K562 (cell line): ENCODE results near the gene POLDIP3. TPM values are rescaled to one million over a fixed set of nuclear protein-coding genes. Genes with fewer than 3 reads are reported as not detected.

Source experiments
- EP400 ChIP-seq: fragments of 450-650 bp; IDR thresholded peaks from 2 replicates; pipeline ENCODE4 v1.6.1; 2017; ENCODE audit warnings: antibody characterized with exemption, mild to moderate bottlenecking, moderate library complexity
- FOXM1 ChIP-seq, 2 experiments: fragments of 450-650 bp in 1 of 2; sonication (generic) in 1 of 2; formaldehyde crosslinking in 1 of 2; IDR thresholded peaks; 2 replicates each; pipeline versions ENCODE4 v1.6.1 to v1.9.0; 2017 to 2022; ENCODE audit warnings: low read depth in 2 of 2, mild to moderate bottlenecking in 2 of 2, missing genetic modification reagents in 1 of 2, moderate library complexity in 1 of 2
- HDGF ChIP-seq: fragments of 450-650 bp; IDR thresholded peaks from 2 replicates; pipeline ENCODE4 v1.6.1; 2016
- HOXB6 ChIP-seq: fragments of 250-450 bp; sonication (Bioruptor Pico); IDR thresholded peaks from 2 replicates; pipeline ENCODE4 v1.5.1; 2022; ENCODE audit warnings: mild to moderate bottlenecking, borderline replicate concordance
- ILF3 ChIP-seq: fragments of 450-650 bp; IDR thresholded peaks from 2 replicates; pipeline ENCODE4 v1.6.1; 2018; ENCODE audit warnings: antibody characterized with exemption, mild to moderate bottlenecking, moderate library complexity, borderline replicate concordance
- LARP7 ChIP-seq: fragments of 450-650 bp; IDR thresholded peaks from 2 replicates; pipeline ENCODE4 v1.6.1; 2016
- NFRKB ChIP-seq: fragments of 450-650 bp; IDR thresholded peaks from 2 replicates; pipeline ENCODE4 v1.6.1; 2016; ENCODE audit warnings: low read depth
- POLR2A ChIP-seq: fragments of 450-650 bp; conservative IDR thresholded peaks from 2 replicates; pipeline ENCODE4 v1.6.1; 2016
- POLR2H ChIP-seq: IDR thresholded peaks from 2 replicates; pipeline ENCODE4 v1.6.1; 2016; ENCODE audit warnings: missing genetic modification characterization, low read depth, mild to moderate bottlenecking, control low read depth, missing compliant biosample characterization, moderate library complexity
- PTRF ChIP-seq: fragments of 450-650 bp; IDR thresholded peaks from 2 replicates; pipeline ENCODE4 v1.6.1; 2016; ENCODE audit warnings: mild to moderate bottlenecking, missing genetic modification characterization, missing compliant biosample characterization
- RBM14 ChIP-seq: fragments of 200-400 bp; formaldehyde crosslinking; IDR thresholded peaks from 2 replicates; pipeline ENCODE4 v1.6.1; 2018; ENCODE audit warnings: low read depth, mild to moderate bottlenecking, low read length, moderate library complexity, borderline replicate concordance; ENCODE audit not compliant: insufficient read depth
- RNF2 ChIP-seq: sonication (generic); IDR thresholded peaks from 2 replicates; pipeline ENCODE4 v1.6.1; 2016
- SRSF3 ChIP-seq: fragments of 200-400 bp; formaldehyde crosslinking; IDR thresholded peaks from 2 replicates; pipeline ENCODE4 v1.6.1; 2016; ENCODE audit warnings: mild to moderate bottlenecking, low read length, moderate library complexity; ENCODE audit not compliant: insufficient read depth
- TCFL5 ChIP-seq: fragments of 250-450 bp; sonication (Bioruptor Pico); conservative IDR thresholded peaks from 2 replicates; pipeline ENCODE4 v1.6.1; 2021; ENCODE audit warnings: mild to moderate bottlenecking, moderate library complexity, matching md5 sums
- ZBED1 ChIP-seq: IDR thresholded peaks from 2 replicates; pipeline ENCODE4 v1.6.1; 2014
- ZNF778 ChIP-seq: fragments of 450-650 bp; formaldehyde crosslinking; IDR thresholded peaks from 2 replicates; pipeline ENCODE4 v1.4.0; 2020; ENCODE audit warnings: mild to moderate bottlenecking, moderate library complexity
- polyA plus RNA-seq, 8 experiments: library from polyadenylated mRNA; depleted of rRNA in 4 of 8; stranded (reverse) in 5 of 8; unstranded in 3 of 8; fragments of >200 nt; fragmentation: Nextera tagmentation in 2 of 8; fragmentation: Illumina TruSeq in 1 of 8; extraction: Ambion mirVana in 2 of 8; extraction: Trizol in 1 of 8; gene quantifications; 2 replicates each; pipeline versions ENCODE4 v1.2.1 to v1.2.3, GENCODE V29; 2011 to 2014; ENCODE audit warnings: inconsistent platforms in 1 of 8, missing spikeins in 1 of 8
- total RNA-seq, 7 experiments: library from RNA; depleted of rRNA in 6 of 7; stranded (reverse); fragments of >200 nt in 6 of 7; fragmentation: Illumina TruSeq in 2 of 7; extraction: Trizol in 2 of 7; gene quantifications; 2 replicates each; pipeline versions ENCODE4 v1.2.1 to v1.2.3, GENCODE V29; 2011 to 2021; ENCODE audit warnings: low replicate concordance in 1 of 7
- TF ChIP-seq, protein P1 (sequence below): fragments of 250-450 bp; sonication (Bioruptor Pico); IDR thresholded peaks from 2 replicates; pipeline ENCODE4 v1.8.0; 2022; ENCODE audit warnings: moderate library complexity, mild to moderate bottlenecking, inconsistent platforms
- TF ChIP-seq, protein P2 (sequence below): fragments of 450-650 bp; conservative IDR thresholded peaks from 2 replicates; pipeline ENCODE4 v1.6.1; 2016; ENCODE audit warnings: missing genetic modification characterization, low read depth, mild to moderate bottlenecking, missing compliant biosample characterization, moderate library complexity
- TF ChIP-seq, protein P3 (sequence below): fragments of 450-650 bp; formaldehyde crosslinking; IDR thresholded peaks from 2 replicates; pipeline ENCODE4 v1.4.0; 2020; ENCODE audit warnings: mild to moderate bottlenecking, mixed read lengths
- TF ChIP-seq, protein P4 (sequence below): fragments of 450-650 bp; IDR thresholded peaks from 2 replicates; pipeline ENCODE4 v1.6.1; 2016; ENCODE audit warnings: antibody characterized with exemption
- TF ChIP-seq, protein P5 (sequence below): IDR thresholded peaks from 2 replicates; pipeline ENCODE4 v1.6.1; 2011; ENCODE audit warnings: borderline replicate concordance, low read depth, mild to moderate bottlenecking, moderate library complexity, low read length; ENCODE audit not compliant: insufficient read depth, poor library complexity, severe bottlenecking

POLDIP3 gene
- total and polyA plus RNA-seq, 9 of the 15 experiments (the other 6 are each of a cell fraction or from before 2014, with no cell fraction given): 14.3 to 53.0 (median 26.3) TPM

DNA sequence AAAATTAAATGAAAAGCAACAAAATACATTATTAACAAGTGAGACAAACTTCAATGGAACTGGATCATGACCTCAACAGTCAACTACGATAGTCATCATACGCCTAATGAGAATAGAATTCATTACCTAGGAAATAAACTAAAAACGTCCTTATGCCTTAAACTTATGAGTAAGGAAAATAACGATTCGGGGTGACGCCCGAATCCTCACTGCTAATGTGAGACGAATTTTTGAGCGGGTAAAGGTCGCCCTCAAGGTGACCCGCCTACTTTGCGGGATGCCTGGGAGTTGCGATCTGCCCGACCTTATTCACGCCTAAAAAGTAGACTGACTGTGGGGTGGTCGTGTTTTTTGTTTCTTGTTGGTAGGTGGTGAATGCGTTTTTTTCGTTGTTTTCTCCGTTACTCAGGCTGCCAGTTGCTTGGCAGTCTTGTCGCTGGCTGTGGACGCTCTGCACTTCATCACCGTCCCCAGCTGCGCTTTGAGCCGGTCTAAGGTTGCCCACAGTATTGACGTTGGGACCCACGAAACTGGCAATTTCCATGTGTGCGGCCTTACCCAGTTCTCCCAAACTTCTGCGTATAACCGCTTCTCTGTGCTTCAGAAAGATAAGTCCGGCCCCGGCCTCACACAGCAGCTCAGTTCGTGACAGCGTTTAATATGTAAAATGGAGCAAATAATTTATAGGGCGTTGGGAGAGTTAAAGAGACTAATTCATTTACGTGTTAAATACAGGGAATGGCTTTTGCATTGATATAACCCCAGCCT is 593 bp upstream of the POLDIP3 start (continued):
- TF ChIP-seq, protein P1, sequence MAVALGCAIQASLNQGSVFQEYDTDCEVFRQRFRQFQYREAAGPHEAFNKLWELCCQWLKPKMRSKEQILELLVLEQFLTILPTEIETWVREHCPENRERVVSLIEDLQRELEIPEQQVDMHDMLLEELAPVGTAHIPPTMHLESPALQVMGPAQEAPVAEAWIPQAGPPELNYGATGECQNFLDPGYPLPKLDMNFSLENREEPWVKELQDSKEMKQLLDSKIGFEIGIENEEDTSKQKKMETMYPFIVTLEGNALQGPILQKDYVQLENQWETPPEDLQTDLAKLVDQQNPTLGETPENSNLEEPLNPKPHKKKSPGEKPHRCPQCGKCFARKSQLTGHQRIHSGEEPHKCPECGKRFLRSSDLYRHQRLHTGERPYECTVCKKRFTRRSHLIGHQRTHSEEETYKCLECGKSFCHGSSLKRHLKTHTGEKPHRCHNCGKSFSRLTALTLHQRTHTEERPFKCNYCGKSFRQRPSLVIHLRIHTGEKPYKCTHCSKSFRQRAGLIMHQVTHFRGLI (CRISPR knock-in tag): no peak
- TF ChIP-seq NFRKB: no peak
- no peak for TF ChIP-seq HDGF
- peak; percentile 98 for TF ChIP-seq ILF3
- no peak for TF ChIP-seq ZNF778 (CRISPR knock-in tag)
- no peak for TF ChIP-seq FOXM1 (IDR thresholded peaks at IDR 0.05; ENCODE audit: low read depth)
- TF ChIP-seq FOXM1 (CRISPR knock-in tag; IDR thresholded peaks at IDR 0.05; ENCODE audit: low read depth): peak; percentile 89; the same call in 1 of the 2 replicates
- no peak for TF ChIP-seq SRSF3
- peak; percentile 100 for TF ChIP-seq ZBED1
- peak; percentile 86 for TF ChIP-seq HOXB6 (CRISPR knock-in tag)
- TF ChIP-seq, protein P2, sequence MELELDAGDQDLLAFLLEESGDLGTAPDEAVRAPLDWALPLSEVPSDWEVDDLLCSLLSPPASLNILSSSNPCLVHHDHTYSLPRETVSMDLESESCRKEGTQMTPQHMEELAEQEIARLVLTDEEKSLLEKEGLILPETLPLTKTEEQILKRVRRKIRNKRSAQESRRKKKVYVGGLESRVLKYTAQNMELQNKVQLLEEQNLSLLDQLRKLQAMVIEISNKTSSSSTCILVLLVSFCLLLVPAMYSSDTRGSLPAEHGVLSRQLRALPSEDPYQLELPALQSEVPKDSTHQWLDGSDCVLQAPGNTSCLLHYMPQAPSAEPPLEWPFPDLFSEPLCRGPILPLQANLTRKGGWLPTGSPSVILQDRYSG (tag): no peak
- TF ChIP-seq EP400: peak; percentile 76
- TF ChIP-seq, protein P3, sequence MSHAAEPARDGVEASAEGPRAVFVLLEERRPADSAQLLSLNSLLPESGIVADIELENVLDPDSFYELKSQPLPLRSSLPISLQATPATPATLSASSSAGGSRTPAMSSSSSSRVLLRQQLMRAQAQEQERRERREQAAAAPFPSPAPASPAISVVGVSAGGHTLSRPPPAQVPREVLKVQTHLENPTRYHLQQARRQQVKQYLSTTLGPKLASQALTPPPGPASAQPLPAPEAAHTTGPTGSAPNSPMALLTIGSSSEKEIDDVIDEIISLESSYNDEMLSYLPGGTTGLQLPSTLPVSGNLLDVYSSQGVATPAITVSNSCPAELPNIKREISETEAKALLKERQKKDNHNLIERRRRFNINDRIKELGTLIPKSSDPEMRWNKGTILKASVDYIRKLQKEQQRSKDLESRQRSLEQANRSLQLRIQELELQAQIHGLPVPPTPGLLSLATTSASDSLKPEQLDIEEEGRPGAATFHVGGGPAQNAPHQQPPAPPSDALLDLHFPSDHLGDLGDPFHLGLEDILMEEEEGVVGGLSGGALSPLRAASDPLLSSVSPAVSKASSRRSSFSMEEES: no peak
- TF ChIP-seq, protein P4, sequence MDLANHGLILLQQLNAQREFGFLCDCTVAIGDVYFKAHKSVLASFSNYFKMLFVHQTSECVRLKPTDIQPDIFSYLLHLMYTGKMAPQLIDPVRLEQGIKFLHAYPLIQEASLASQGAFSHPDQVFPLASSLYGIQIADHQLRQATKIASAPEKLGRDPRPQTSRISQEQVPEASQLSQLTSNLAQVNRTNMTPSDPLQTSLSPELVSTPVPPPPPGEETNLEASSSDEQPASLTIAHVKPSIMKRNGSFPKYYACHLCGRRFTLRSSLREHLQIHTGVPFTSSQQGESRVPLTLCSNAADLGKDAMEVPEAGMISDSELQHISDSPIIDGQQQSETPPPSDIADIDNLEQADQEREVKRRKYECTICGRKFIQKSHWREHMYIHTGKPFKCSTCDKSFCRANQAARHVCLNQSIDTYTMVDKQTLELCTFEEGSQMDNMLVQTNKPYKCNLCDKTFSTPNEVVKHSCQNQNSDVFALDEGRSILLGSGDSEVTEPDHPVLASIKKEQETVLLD: no peak; the same call in 1 of the 2 replicates
- TF ChIP-seq LARP7: peak; percentile 73; the same call in 1 of the 2 replicates
- no peak for TF ChIP-seq PTRF (tag)
- peak; percentile 100 for TF ChIP-seq POLR2A
- TF ChIP-seq, protein P5, sequence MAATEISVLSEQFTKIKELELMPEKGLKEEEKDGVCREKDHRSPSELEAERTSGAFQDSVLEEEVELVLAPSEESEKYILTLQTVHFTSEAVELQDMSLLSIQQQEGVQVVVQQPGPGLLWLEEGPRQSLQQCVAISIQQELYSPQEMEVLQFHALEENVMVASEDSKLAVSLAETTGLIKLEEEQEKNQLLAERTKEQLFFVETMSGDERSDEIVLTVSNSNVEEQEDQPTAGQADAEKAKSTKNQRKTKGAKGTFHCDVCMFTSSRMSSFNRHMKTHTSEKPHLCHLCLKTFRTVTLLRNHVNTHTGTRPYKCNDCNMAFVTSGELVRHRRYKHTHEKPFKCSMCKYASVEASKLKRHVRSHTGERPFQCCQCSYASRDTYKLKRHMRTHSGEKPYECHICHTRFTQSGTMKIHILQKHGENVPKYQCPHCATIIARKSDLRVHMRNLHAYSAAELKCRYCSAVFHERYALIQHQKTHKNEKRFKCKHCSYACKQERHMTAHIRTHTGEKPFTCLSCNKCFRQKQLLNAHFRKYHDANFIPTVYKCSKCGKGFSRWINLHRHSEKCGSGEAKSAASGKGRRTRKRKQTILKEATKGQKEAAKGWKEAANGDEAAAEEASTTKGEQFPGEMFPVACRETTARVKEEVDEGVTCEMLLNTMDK: peak; percentile 4
- no peak for TF ChIP-seq RBM14
- peak; percentile 100 for TF ChIP-seq RNF2
- TF ChIP-seq TCFL5 (CRISPR knock-in tag): no peak
- TF ChIP-seq POLR2H (tag): peak; percentile 99
